PC-9 (cell line): ENCODE data around the gene IKZF4. TPM values are rescaled to one million over a fixed set of nuclear protein-coding genes. Genes with fewer than 3 reads are reported as not detected.

Source experiments
- BruUV-seq: library from RNA; stranded (reverse); fragments of 400-500 nt; replicated peaks from 2 replicates; lab custom pipeline; 2021; lab: Mats Ljungman, UMichigan
- CTCF ChIA-PET: fragments of 300-600 bp; sonication (Branson Sonifier 250); formaldehyde crosslinking; loops from one replicate; lab custom pipeline; 2022; ENCODE audit warnings: antibody characterized with exemption; lab: Charles Lee
- POLR2A ChIA-PET: fragments of 300-600 bp; sonication (Branson Sonifier 250); formaldehyde crosslinking; loops from one replicate; lab custom pipeline; 2022; ENCODE audit warnings: antibody characterized with exemption; ENCODE audit not compliant: unreplicated experiment; lab: Charles Lee
- DNase-seq, 2 experiments: peaks; one replicate each; pipeline versions ENCODE4 v3.0.0 to v3.0.0-alpha.2; 2015 to 2022; ENCODE audit warnings: mixed read lengths in 1 of 2
- H2AFZ ChIP-seq: fragments of 200-600 bp; sonication (generic); 2 replicates; pipeline ENCODE4 v1.8.1; 2017; ENCODE audit warnings: antibody characterized with exemption
- H3F3A ChIP-seq: fragments of 200-600 bp; sonication (generic); 2 replicates; pipeline ENCODE4 v1.8.1; 2017; ENCODE audit warnings: antibody characterized with exemption, mild to moderate bottlenecking, low read depth; ENCODE audit not compliant: insufficient read depth
- H3K27ac ChIP-seq: fragments of 200-600 bp; sonication (generic); 2 replicates; pipeline ENCODE4 v1.6.1; 2016; ENCODE audit warnings: mixed run types
- H3K27me3 ChIP-seq: fragments of 200-600 bp; sonication (generic); 2 replicates; pipeline ENCODE4 v1.6.1; 2016; ENCODE audit warnings: low read depth, mixed run types; ENCODE audit not compliant: insufficient read depth
- H3K36me3 ChIP-seq: fragments of 200-600 bp; sonication (generic); 2 replicates; pipeline ENCODE4 v1.6.1; 2016; ENCODE audit warnings: low read depth, mixed run types
- H3K4me1 ChIP-seq: fragments of 200-600 bp; sonication (generic); replicated peaks from 2 replicates; pipeline ENCODE4 v1.6.1; 2016; ENCODE audit warnings: mixed run types; ENCODE audit not compliant: insufficient read depth
- H3K4me2 ChIP-seq: fragments of 200-600 bp; sonication (generic); 2 replicates; pipeline ENCODE4 v1.6.1; 2017; ENCODE audit warnings: mixed run types
- H3K4me3 ChIP-seq: fragments of 200-600 bp; sonication (generic); 2 replicates; pipeline ENCODE4 v1.6.1; 2016; ENCODE audit warnings: mixed run types
- H3K79me2 ChIP-seq: fragments of 200-600 bp; sonication (generic); 2 replicates; pipeline ENCODE4 v1.6.1; 2017; ENCODE audit warnings: low read depth, mixed run types
- H3K9me2 ChIP-seq: fragments of 200-600 bp; sonication (generic); 2 replicates; pipeline ENCODE4 v1.8.1; 2017; ENCODE audit warnings: mild to moderate bottlenecking; ENCODE audit not compliant: insufficient read depth
- H3K9me3 ChIP-seq: fragments of 200-600 bp; sonication (generic); 2 replicates; pipeline ENCODE4 v1.8.1; 2016; ENCODE audit warnings: low read depth; ENCODE audit not compliant: insufficient read depth
- H4K20me1 ChIP-seq: fragments of 200-600 bp; sonication (generic); 2 replicates; pipeline ENCODE4 v1.8.1; 2017; ENCODE audit not compliant: insufficient read depth
- CTCF ChIP-seq: fragments of 200-600 bp; sonication (generic); conservative IDR thresholded peaks from 2 replicates; pipeline ENCODE4 v1.6.1; 2017; ENCODE audit warnings: mixed run types, antibody characterized with exemption, mild to moderate bottlenecking, moderate library complexity
- EZH2 ChIP-seq: fragments of 200-600 bp; sonication (generic); IDR thresholded peaks from 2 replicates; pipeline ENCODE4 v1.8.0; 2017; ENCODE audit warnings: antibody characterized with exemption, low read depth
- intact Hi-C: fragments of 100-400 bp; cut with micrococcal nuclease; formaldehyde crosslinking; loops from one replicate; pipeline ENCODE4 v1.10.0; 2022; ENCODE audit not compliant: unreplicated experiment
- total RNA-seq: library from RNA; stranded (reverse); gene quantifications from 2 replicates; pipeline ENCODE4 v1.2.3, GENCODE V29; 2021

IKZF4 gene
- total RNA-seq, 1 experiment from 2014 or later: 7.4 TPM

GRCh38 chr12:56007564-56008559, 13.0 kb upstream of the IKZF4 start:
- Histone ChIP-seq H3K4me2 (peak overlapping the region; percentile 82), H3K36me3 (no peaks in the 10 kb centered on the region), H3K9me2 (no peaks in the 10 kb centered on the region; the same call in 1 of the 2 replicates), H3K4me1 (peaks cover 13% of the 10 kb centered on the region), H3K4me3 (peak overlapping the region; percentile 63), H3K27ac (peak overlapping the region; percentile 52; the same call in 1 of the 2 replicates), H3K9me3 (no peaks in the 10 kb centered on the region), H2AFZ (peak overlapping the region; percentile 84; the same call in 1 of the 2 replicates), H3K79me2 (no peaks in the 10 kb centered on the region), H3K27me3 (no peaks in the 10 kb centered on the region), H3F3A (peaks cover 25% of the 10 kb centered on the region), H4K20me1 (no peaks in the 10 kb centered on the region)
- DNase-seq: peak in 1 of 2 experiments; percentile 65
- TF ChIP-seq EZH2: no peak
- TF ChIP-seq CTCF: no peak
- intact Hi-C loops: no loop called here
- POLR2A ChIA-PET: interaction anchor here (0.6 to 1.2 kb wide), 4 partner anchors 11 to 629 kb away, joined by 6 to 10 read pairs (median 8); partner anchors contain the start of genes ORMDL2 and SUOX
- CTCF ChIA-PET: interaction anchor here (1.2 kb wide), 1 partner anchor 12 kb away, joined by 6 read pairs; no protein-coding TSS in a partner anchor
- no TSS peak for BruUV-seq

GRCh38 chr12:56010111-56010570, 10.7 kb upstream of the IKZF4 start:
- TF ChIP-seq CTCF (no peak), EZH2 (no peak)
- intact Hi-C loops: no loop called here
- ChIA-PET CTCF (interaction anchor here (0.9 kb wide), 1 partner anchor 19 kb away, joined by 4 read pairs; no protein-coding TSS in a partner anchor), POLR2A (no interaction called here)
- Histone ChIP-seq H3K27me3 (no peaks in the 10 kb centered on the region), H4K20me1 (no peaks in the 10 kb centered on the region), H3K79me2 (no peaks in the 10 kb centered on the region), H3K4me1 (peaks cover 23% of the 10 kb centered on the region), H3K27ac (no peak overlapping the region), H3K4me2 (no peak overlapping the region), H3K9me3 (no peaks in the 10 kb centered on the region), H3F3A (peaks cover 25% of the 10 kb centered on the region), H3K4me3 (no peak overlapping the region), H2AFZ (no peak overlapping the region), H3K36me3 (no peaks in the 10 kb centered on the region), H3K9me2 (no peaks in the 10 kb centered on the region; the same call in 1 of the 2 replicates)
- DNase-seq: no peak
- BruUV-seq: no TSS peak

DNA sequence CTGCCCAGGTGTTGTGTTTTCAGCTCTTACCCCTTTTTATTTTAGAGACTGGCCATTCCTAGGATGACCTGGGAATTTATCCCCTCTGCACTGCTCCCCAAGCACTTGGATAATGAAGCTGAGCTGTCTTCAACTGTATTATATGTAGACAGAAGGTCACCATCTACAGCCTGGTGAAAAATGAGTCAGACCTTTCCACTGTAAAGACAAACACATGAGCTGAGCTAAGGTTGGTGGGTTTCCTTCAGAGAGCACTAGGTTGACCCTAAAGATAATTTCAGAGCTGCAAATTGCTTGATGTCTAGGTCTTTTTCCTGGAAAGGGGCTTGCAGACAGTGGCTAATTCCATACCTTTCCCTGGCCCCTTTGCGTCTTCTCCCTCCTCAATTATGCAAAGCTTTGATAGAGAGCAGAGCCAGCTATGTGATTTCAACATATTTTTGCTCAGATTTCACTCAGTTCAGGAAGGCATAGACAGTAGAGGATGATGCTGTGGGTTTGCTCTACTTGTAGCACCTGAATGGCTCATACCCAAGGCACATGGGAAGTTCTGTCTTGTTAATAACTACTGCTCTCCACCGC, 9.2 kb upstream of the IKZF4 start:
- Histone ChIP-seq H3K4me2 (no peak overlapping the region), H3K79me2 (no peaks in the 10 kb centered on the region), H4K20me1 (no peaks in the 10 kb centered on the region), H3K4me1 (peaks cover 10% of the 10 kb centered on the region), H3K4me3 (no peak overlapping the region), H3F3A (peaks cover 12% of the 10 kb centered on the region; the same call in 1 of the 2 replicates), H2AFZ (no peak overlapping the region), H3K27me3 (no peaks in the 10 kb centered on the region), H3K36me3 (no peaks in the 10 kb centered on the region), H3K27ac (no peak overlapping the region), H3K9me3 (no peaks in the 10 kb centered on the region), H3K9me2 (no peaks in the 10 kb centered on the region; the same call in 1 of the 2 replicates)
- no peak for TF ChIP-seq EZH2
- TF ChIP-seq CTCF: no peak
- ChIA-PET POLR2A (no interaction called here), CTCF (no interaction called here)
- DNase-seq: no peak
- no TSS peak for BruUV-seq
- intact Hi-C loops: no loop called here
